Measurements from ENCODE around the gene IQGAP2.

DNA sequence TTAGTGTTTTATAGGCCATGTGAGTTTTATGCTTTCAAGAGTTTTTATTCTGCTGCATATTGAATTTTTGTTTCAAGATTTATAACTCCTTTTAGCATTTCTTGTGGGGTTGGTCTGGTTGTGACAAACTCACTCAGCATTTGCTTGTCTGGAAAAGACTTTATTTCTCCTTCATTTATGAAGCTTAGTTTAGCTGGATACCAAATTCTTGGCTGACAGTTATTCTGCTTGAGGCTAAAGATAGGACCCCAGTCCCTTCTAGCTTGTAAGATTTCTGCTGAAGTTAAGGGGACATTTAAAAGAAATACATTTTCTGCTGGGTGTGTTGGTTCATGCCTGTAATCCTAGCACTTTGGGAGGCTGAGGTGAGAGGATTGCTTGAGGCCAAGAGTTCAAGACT lies 36.8 kb downstream of the IQGAP2 start:
- no peak for TF ChIP-seq ARNTL (CRISPR knock-in tag; IDR thresholded peaks at IDR 0.05; ENCODE audit: borderline replicate concordance, low read depth)
- TF ChIP-seq, protein P1, sequence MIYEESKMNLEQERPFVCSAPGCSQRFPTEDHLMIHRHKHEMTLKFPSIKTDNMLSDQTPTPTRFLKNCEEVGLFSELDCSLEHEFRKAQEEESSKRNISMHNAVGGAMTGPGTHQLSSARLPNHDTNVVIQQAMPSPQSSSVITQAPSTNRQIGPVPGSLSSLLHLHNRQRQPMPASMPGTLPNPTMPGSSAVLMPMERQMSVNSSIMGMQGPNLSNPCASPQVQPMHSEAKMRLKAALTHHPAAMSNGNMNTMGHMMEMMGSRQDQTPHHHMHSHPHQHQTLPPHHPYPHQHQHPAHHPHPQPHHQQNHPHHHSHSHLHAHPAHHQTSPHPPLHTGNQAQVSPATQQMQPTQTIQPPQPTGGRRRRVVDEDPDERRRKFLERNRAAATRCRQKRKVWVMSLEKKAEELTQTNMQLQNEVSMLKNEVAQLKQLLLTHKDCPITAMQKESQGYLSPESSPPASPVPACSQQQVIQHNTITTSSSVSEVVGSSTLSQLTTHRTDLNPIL (CRISPR knock-in tag; IDR thresholded peaks at IDR 0.05; ENCODE audit: low read depth), result no peak
- TF ChIP-seq, protein P2, sequence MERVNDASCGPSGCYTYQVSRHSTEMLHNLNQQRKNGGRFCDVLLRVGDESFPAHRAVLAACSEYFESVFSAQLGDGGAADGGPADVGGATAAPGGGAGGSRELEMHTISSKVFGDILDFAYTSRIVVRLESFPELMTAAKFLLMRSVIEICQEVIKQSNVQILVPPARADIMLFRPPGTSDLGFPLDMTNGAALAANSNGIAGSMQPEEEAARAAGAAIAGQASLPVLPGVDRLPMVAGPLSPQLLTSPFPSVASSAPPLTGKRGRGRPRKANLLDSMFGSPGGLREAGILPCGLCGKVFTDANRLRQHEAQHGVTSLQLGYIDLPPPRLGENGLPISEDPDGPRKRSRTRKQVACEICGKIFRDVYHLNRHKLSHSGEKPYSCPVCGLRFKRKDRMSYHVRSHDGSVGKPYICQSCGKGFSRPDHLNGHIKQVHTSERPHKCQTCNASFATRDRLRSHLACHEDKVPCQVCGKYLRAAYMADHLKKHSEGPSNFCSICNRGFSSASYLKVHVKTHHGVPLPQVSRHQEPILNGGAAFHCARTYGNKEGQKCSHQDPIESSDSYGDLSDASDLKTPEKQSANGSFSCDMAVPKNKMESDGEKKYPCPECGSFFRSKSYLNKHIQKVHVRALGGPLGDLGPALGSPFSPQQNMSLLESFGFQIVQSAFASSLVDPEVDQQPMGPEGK (CRISPR knock-in tag; IDR thresholded peaks at IDR 0.05; ENCODE audit: borderline replicate concordance), result no peak
- TF ChIP-seq RARB (CRISPR knock-in tag; IDR thresholded peaks at IDR 0.05), result no peak
- TF ChIP-seq ZFP3 (CRISPR knock-in tag; IDR thresholded peaks at IDR 0.05), result no peak

All from SK-N-SH treated with all-trans-retinoic acid at 6 μM for 48 hours (cell line).